GM10847 (cell line): ENCODE measurements around the gene LMTK3.

ENCODE experiments used
- POLR2A ChIP-seq: IDR thresholded peaks from 2 replicates; pipeline ENCODE4 v1.6.1; 2011; ENCODE audit not compliant: insufficient read length; ENCODE audit errors: extremely low read depth

LMTK3 gene

DNA sequence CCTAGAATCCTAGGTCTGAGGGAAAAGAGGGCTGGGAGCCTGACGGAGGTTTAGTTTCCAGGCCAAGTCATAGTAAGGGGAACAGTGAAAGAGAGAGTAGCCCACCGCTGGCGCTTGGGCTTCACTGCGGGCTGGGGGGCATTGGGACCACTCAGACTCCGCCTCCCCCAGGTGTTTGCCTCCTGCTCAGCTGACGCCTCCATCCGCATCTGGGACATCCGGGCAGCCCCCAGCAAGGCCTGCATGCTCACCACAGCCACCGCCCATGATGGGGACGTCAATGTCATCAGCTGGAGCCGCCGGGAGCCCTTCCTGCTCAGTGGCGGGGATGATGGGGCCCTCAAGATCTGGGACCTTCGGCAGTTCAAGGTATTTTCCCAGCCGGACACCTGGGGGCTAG lies 60.8 kb downstream of the LMTK3 start:
- no peak for TF ChIP-seq POLR2A

DNA sequence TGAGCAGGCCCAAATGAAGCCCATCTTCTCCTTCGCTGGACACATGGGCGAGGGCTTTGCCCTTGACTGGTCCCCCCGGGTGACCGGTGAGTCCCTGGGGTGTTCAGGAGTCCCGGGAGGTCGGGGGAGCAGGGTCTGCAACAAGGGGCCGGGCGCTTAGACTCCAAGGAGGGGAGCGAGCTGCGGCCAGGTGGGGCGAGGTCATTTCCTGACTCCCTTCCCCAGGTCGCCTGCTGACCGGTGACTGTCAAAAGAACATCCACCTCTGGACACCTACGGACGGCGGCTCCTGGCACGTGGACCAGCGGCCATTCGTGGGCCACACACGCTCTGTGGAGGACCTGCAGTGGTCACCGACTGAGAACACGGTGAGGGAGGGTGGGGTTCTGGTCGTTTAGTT lies 61.2 kb downstream of the LMTK3 start:
- TF ChIP-seq POLR2A, result no peak

DNA sequence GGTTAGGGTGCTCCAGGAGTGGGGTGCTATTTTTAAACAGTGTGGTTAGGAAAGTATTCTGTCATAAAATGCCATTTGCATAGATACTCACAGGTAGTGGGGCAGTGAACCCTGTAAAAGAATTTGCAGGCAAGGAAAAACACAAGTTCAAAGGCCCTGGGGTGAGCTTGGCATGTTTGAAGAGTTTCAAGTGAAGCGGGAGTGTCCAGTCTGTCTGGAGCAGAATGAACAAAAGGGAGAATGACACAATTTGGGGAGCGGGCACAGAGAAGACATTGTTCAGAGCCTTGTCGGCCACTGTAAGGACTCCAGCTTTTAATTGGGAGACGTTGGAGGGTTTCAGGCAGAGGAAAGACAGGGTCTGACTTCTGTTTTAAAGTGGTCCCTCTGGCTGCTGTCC lies 63.1 kb downstream of the LMTK3 start:
- no peak for TF ChIP-seq POLR2A

DNA sequence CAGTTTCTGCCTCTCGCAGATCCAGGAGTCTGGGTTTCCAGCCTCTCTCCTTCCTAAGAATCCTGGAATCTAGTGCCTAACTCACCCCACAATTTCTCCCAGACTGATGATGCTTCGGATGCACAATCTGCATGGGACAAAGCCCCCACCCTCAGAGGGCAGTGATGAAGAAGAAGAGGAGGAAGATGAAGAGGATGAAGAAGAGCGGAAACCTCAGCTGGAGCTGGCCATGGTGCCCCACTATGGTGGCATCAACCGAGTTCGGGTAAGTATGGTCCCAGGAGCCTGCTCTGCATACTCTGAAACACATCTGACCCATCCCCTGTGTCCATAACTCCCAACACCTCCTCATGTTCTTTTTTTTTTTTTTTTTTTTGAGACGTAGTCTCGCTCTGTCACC lies 65.1 kb downstream of the LMTK3 start:
- TF ChIP-seq POLR2A, result no peak

DNA sequence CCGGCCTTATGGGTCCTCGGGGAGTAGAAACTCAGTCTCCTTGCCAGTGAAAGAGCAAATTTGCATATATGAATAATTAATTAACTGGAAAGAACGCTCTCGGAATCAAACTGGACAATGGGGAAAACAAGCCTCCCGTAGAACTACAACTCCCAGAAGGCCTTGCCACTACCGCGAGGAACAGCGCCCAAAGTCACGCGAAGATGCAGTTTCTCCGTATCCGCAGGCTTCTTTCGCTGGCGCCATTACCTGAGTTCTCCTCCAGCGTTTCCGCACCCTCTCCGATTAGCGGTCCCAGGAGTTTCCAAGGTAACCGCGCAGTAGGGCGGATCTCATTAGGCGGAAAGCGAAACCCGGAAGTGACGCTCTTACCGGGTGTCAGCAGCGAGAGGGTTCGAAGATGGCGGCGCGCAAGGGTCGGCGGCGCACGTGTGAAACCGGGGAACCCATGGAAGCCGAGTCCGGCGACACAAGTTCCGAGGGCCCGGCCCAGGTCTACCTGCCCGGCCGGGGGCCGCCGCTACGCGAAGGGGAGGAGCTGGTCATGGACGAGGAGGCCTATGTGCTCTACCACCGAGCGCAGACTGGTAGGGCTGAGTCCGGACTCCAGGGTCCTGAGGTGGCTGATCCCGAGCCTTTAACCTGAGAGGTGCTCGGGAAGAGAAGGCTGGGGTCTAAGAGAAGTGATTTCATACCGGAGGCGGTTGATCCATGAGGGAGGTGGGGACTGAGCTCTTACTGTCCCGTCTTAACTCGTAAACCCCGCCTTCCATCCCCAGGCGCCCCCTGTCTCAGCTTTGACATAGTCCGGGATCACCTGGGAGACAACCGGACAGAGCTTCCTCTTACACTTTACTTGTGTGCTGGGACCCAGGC lies 65.8 kb downstream of the LMTK3 start, which contains the start of gene GRWD1:
Gene GRWD1 (plus strand): TSS at position 378 of the 876 bp plus-strand sequence. CDS start 23 bp downstream, at position 401.
- TF ChIP-seq POLR2A, result peak; percentile 66

DNA sequence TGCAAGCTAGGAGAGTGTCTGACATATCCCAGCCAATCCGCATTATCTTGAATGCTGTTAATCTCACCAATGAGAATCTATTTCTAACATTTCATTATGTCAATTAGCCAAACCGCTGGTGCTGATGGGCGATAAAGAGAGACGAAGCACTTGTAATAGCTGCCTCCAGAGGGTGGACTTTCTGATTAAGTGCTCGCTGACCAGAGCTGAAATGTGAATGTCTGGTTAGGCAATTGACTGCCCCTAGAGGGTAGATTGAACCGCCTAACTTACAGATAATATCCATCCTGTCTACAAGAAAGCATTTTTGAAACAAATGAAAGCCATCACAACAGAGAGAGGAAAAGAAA lies 66.4 kb downstream of the LMTK3 start:
- TF ChIP-seq POLR2A, result no peak

DNA sequence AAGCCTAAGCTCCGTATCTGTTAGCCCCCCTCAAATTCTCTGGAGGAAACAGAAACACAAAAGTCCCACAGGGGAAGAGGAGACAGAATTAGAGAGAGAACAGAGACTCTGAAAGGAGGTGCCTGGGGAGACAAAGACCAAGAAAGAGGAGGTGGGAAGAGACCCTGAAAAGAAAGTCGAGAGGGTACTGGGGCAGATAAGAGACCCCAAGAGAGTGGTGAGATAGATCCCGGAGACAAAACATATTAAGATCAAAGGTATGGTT lies 66.8 kb downstream of the LMTK3 start:
- TF ChIP-seq POLR2A, result no peak

DNA sequence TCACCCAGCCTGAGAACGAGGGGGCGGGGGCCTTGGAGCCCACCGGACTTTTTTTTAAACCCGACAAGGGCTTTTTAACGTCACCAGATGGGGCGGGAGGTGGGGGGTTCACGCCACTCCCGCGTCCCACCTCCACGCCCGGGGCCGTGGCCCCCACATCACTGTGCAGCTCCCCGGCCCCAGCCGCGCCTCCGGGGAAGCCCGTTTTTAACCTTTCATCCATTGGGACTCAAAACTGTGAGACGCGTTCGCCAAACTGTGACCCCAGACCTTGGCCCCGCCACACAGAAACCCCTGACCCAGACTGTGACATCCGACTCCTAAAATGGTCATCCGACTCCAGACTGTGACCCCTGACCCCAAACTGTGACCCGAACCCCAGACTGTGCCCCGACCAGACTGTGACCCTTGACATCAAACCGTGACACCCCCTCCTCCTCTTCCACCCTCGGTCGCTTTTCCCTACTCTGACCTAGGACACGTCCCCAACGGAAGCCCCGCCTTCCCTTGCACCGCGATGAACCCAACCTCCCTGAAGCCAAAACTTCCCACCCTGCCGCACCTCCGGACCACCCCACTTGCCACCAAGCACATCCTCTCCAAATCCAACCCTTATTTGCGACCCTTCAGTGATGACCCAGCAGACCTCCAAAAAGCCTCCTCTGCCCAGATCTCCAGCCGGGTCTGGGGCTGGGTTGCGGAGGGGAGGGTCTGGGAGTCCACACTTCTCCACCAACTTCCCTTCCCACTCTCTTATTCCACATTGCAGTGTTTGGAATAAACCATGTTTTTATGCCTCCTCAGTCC lies 67.3 kb downstream of the LMTK3 start:
- TF ChIP-seq POLR2A, result no peak

DNA sequence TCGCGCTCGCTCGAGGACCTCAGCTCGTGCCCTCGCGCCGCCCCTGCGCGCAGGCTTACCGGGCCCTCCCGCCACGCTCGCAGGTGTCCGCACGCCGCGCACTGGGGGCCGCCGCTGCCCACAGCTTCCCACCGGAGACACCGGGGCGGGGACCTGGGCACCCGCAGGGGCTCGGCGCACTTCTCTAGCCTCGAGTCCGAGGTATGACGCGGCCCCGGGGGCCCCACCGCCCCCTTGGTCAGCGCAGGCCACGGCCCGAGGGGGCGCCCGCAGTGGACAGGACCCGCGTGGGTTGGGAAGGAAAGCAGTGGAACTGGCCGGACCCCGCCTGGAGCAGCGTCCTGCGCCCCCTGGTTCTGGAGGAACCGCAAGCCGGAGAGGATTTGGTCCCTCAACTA lies 67.9 kb downstream of the LMTK3 start:
- TF ChIP-seq POLR2A, result no peak

DNA sequence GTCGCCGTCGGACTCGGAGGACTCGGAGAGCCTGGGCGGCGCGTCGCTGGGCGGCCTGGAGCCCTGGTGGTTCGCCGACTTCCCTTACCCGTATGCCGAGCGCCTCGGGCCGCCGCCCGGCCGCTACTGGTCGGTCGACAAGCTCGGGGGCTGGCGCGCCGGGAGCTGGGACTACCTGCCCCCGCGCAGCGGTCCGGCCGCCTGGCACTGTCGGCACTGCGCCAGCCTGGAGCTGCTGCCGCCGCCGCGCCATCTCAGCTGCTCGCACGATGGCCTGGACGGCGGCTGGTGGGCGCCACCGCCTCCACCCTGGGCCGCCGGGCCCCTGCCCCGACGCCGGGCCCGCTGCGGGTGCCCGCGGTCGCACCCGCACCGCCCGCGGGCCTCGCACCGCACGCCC lies 68.4 kb downstream of the LMTK3 start:
- no peak for TF ChIP-seq POLR2A

DNA sequence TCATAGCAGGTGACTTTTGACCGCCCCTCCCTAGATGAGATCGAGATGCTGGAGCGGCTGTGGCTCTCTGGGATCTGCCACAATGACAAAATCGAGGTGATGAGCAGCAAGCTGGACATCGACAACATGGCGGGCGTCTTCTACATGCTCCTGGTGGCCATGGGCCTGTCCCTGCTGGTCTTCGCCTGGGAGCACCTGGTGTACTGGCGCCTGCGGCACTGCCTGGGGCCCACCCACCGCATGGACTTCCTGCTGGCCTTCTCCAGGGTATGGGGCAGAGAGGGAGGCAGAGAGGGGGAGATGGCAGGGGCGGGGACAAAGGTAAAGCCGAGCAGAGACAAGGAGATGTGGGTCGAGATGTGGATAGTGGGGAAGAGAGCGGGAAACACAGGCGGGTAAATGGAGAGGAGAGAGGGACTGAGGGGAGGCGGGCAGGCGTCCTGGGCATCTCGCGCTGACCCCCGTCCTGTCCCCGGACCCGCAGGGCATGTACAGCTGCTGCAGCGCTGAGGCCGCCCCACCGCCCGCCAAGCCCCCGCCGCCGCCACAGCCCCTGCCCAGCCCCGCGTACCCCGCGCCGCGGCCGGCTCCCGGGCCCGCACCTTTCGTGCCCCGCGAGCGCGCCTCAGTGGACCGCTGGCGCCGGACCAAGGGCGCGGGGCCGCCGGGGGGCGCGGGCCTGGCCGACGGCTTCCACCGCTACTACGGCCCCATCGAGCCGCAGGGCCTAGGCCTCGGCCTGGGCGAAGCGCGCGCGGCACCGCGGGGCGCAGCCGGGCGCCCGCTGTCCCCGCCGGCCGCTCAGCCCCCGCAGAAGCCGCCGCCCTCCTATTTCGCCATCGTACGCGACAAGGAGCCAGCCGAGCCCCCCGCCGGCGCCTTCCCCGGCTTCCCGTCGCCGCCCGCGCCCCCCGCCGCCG lies 69.3 kb downstream of the LMTK3 start:
- no peak for TF ChIP-seq POLR2A

DNA sequence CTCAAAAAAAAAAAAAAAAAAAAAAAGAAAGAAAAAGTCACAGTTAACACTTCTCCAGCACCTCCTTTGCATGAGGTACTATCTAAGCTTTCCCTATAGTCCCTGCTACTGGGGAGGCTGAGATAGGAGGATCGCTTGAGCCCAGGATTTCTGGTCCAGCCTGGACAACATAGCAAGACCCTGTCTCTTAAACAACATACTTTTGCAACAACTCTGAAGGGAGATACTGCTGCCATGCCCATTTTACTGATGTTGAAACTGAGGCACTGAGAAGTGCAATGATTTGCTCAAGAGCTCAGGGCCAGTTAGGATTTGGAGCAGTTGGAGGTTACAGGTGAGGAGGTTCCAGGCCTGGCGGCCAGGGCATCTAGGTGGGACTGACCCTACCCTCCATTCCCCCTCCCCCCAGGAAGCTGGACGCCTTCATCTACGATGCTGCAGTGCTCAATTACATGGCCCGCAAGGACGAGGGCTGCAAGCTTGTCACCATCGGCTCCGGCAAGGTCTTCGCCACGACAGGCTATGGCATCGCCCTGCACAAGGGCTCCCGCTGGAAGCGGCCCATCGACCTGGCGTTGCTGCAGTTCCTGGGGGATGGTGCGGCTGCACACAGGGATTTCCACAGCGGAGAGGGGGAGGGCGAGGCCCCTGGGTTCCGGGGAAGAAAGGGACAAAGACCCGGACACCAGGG lies 70.1 kb downstream of the LMTK3 start:
- no peak for TF ChIP-seq POLR2A

DNA sequence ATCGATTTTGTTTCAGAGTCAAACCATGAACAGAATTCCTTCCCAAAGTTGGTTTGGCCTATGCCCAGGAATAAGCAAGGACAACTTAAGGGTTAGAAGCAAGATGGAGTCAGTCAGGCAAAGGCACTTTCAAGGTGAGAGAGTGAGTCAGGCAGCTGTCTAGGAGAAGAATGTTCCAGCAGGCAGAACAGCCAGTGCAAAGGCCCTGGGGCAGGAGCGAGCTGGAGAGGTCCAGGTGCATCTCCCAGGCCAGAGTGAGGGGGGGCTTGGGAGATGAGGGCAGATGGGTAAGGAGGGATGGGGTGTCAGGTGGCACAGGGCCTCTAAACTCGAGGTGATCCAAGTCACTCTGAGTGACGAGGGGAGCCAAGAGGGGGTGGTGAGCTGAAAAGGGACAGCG lies 75.0 kb downstream of the LMTK3 start:
- no peak for TF ChIP-seq POLR2A
